IMR-90 (cell line): ENCODE data around the gene MGAT5B. TPM values are rescaled to one million over a fixed set of nuclear protein-coding genes. Genes with fewer than 3 reads are reported as not detected.

Experiments
- ATAC-seq: fragments of 200-7000 bp; cut with Tn5 transposase; 2 replicates; pipeline ENCODE4 v1.9.1; 2020; ENCODE audit warnings: low read depth, mild to moderate bottlenecking, moderate library complexity
- BruUV-seq: library from RNA; stranded (reverse); fragments of 400-500 nt; replicated peaks from 2 replicates; lab custom pipeline; 2021; lab: Mats Ljungman, UMichigan
- CTCF ChIA-PET: fragments of 300-600 bp; formaldehyde crosslinking; extraction: SDS; loops from one replicate; lab custom pipeline; 2021; ENCODE audit warnings: antibody characterized with exemption; lab: Yijun Ruan, JAX
- POLR2A ChIA-PET: fragments of 300-600 bp; sonication (Branson Sonifier 250); formaldehyde crosslinking; loops from one replicate; lab custom pipeline; 2022; ENCODE audit warnings: antibody characterized with exemption; ENCODE audit not compliant: unreplicated experiment; lab: Charles Lee
- DNase-seq: peaks from one replicate; pipeline ENCODE4 v3.0.0; 2013
- H2AFZ ChIP-seq: replicated peaks from 2 replicates; pipeline ENCODE3; 2013; ENCODE audit warnings: low read length, mild to moderate bottlenecking; ENCODE audit not compliant: poor library complexity
- H2AK5ac ChIP-seq: 2 replicates; pipeline ENCODE4 v1.6.1; 2013; ENCODE audit warnings: low read depth, low read length, inconsistent platforms
- H2AK9ac ChIP-seq: replicated peaks from 2 replicates; pipeline ENCODE3; 2013; ENCODE audit warnings: mild to moderate bottlenecking, low read depth, low read length, moderate library complexity; ENCODE audit not compliant: poor library complexity
- H2BK120ac ChIP-seq: 2 replicates; pipeline ENCODE4 v1.6.1; 2013; ENCODE audit warnings: low read depth, low read length, inconsistent platforms
- H2BK15ac ChIP-seq: 3 replicates; pipeline ENCODE4 v1.6.1; 2013; ENCODE audit warnings: low read depth, low read length, inconsistent platforms
- H2BK20ac ChIP-seq: 2 replicates; pipeline ENCODE4 v1.6.1; 2013; ENCODE audit warnings: low read depth, mild to moderate bottlenecking, inconsistent platforms, low read length, moderate library complexity
- H2BK5ac ChIP-seq: 2 replicates; pipeline ENCODE4 v1.6.1; 2013; ENCODE audit warnings: mild to moderate bottlenecking, low read depth, low read length, inconsistent platforms; ENCODE audit not compliant: poor library complexity, severe bottlenecking
- H3K14ac ChIP-seq: replicated peaks from 2 replicates; pipeline ENCODE4 v1.6.1; 2013; ENCODE audit warnings: low read depth, low read length, inconsistent platforms
- H3K18ac ChIP-seq: 2 replicates; pipeline ENCODE4 v1.6.1; 2013; ENCODE audit warnings: low read depth, low read length, control low read depth
- H3K23ac ChIP-seq: 2 replicates; pipeline ENCODE4 v1.6.1; 2013; ENCODE audit warnings: low read depth, low read length, inconsistent platforms
- H3K27ac ChIP-seq: 2 replicates; pipeline ENCODE4 v1.5.1; 2013; ENCODE audit warnings: mild to moderate bottlenecking, control low read depth, low read length; ENCODE audit not compliant: insufficient read depth
- H3K27me3 ChIP-seq: 2 replicates; pipeline ENCODE4 v1.6.1; 2013; ENCODE audit warnings: low read length; ENCODE audit not compliant: control insufficient read depth, insufficient read depth
- H3K36me3 ChIP-seq: 2 replicates; pipeline ENCODE4 v1.6.1; 2013; ENCODE audit warnings: low read length, mixed read lengths; ENCODE audit not compliant: control insufficient read depth, insufficient read depth
- H3K4ac ChIP-seq: 2 replicates; pipeline ENCODE4 v1.6.1; 2013; ENCODE audit warnings: low read depth, low read length, inconsistent platforms
- H3K4me1 ChIP-seq: 2 replicates; pipeline ENCODE4 v1.6.1; 2013; ENCODE audit warnings: low read length, mixed read lengths; ENCODE audit not compliant: control insufficient read depth, insufficient read depth
- H3K4me2 ChIP-seq: 2 replicates; pipeline ENCODE4 v1.6.1; 2013; ENCODE audit warnings: low read depth, mild to moderate bottlenecking, control low read depth, low read length, moderate library complexity
- H3K4me3 ChIP-seq: 2 replicates; pipeline ENCODE4 v1.5.1; 2013; ENCODE audit warnings: low read depth, mild to moderate bottlenecking, control low read depth, low read length, moderate library complexity; ENCODE audit not compliant: insufficient read depth
- H3K56ac ChIP-seq: 2 replicates; pipeline ENCODE4 v1.6.1; 2013; ENCODE audit warnings: low read length, inconsistent platforms; ENCODE audit not compliant: insufficient read depth; ENCODE audit errors: extremely low read depth
- H3K79me1 ChIP-seq, 2 experiments: 2 replicates each; pipeline ENCODE4 v1.6.1; 2013; ENCODE audit warnings: low read length in 2 of 2, inconsistent platforms in 1 of 2, low read depth in 1 of 2
- H3K9ac ChIP-seq: 2 replicates; pipeline ENCODE4 v1.6.1; 2013; ENCODE audit warnings: low read depth, low read length, control low read depth
- H3K9me1 ChIP-seq: 2 replicates; pipeline ENCODE4 v1.6.1; 2013; ENCODE audit warnings: low read length, inconsistent platforms; ENCODE audit not compliant: insufficient read depth
- H3K9me3 ChIP-seq: 2 replicates; pipeline ENCODE4 v1.6.1; 2013; ENCODE audit warnings: low read length; ENCODE audit not compliant: control insufficient read depth, insufficient read depth
- H4K20me1 ChIP-seq: 2 replicates; pipeline ENCODE4 v1.6.1; 2013; ENCODE audit warnings: low read length, inconsistent platforms; ENCODE audit not compliant: insufficient read depth
- H4K5ac ChIP-seq: 2 replicates; pipeline ENCODE4 v1.6.1; 2013; ENCODE audit warnings: mild to moderate bottlenecking, low read depth, low read length, control low read depth
- H4K8ac ChIP-seq, 2 experiments: 2 replicates each; pipeline ENCODE4 v1.6.1; 2013; ENCODE audit warnings: low read depth in 2 of 2, low read length in 2 of 2, control low read depth in 1 of 2, inconsistent platforms in 1 of 2
- H4K91ac ChIP-seq: 2 replicates; pipeline ENCODE4 v1.6.1; 2013; ENCODE audit warnings: low read depth, low read length, inconsistent platforms; ENCODE audit not compliant: insufficient read depth
- CHD1 ChIP-seq: IDR thresholded peaks from 2 replicates; pipeline ENCODE4 v1.6.1; 2012; ENCODE audit warnings: low read depth, low read length, improper control_type of control experiment
- MAFK ChIP-seq: IDR thresholded peaks from 2 replicates; pipeline ENCODE4 v1.6.1; 2012; ENCODE audit warnings: low read depth, low read length, improper control_type of control experiment
- MAZ ChIP-seq: IDR thresholded peaks from 2 replicates; pipeline ENCODE4 v1.6.1; 2012; ENCODE audit warnings: low read depth, mild to moderate bottlenecking, low read length, improper control_type of control experiment, moderate library complexity, borderline replicate concordance
- RFX5 ChIP-seq: IDR thresholded peaks from 2 replicates; pipeline ENCODE4 v1.8.0; 2012; ENCODE audit warnings: low read depth, mild to moderate bottlenecking, low read length, moderate library complexity
- SMC3 ChIP-seq: fragments of 150-350 bp; IDR thresholded peaks from 2 replicates; pipeline ENCODE4 v1.6.1; 2016; ENCODE audit warnings: low read depth, mild to moderate bottlenecking, antibody characterized with exemption, low read length, moderate library complexity
- WGBS, 2 experiments: methylation state at CpG; one replicate each; pipeline versions ENCODE4 v1.1.5 to v1.1.7; 2013; ENCODE audit warnings: missing lambda C conversion rate in 2 of 2; ENCODE audit not compliant: insufficient read length in 1 of 2; ENCODE audit errors: extremely low coverage in 2 of 2; 5-methylcytosine and 5-hydroxymethylcytosine counted together
- dilution Hi-C: fragments of 300-500 bp; cut with HindIII; formaldehyde crosslinking; loops from one replicate; pipeline ENCODE4 v1.14.3; 2018; ENCODE audit warnings: low sequenced_read_pairs; ENCODE audit not compliant: unreplicated experiment
- in situ Hi-C: fragments of 300-500 bp; cut with MboI; formaldehyde crosslinking; loops from 3 replicates; pipeline ENCODE4 v1.14.3; 2019; ENCODE audit warnings: low sequenced_read_pairs, inconsistent platforms, mixed read lengths
- intact Hi-C: fragments of 100-400 bp; cut with micrococcal nuclease; formaldehyde crosslinking; loops from 2 replicates; pipeline ENCODE4 v1.10.0; 2022
- polyA plus RNA-seq, 3 experiments: library from polyadenylated mRNA; depleted of rRNA; stranded (reverse); fragments of >200 nt; gene quantifications; 2 replicates each; pipeline ENCODE4 v1.2.3, GENCODE V29; 2012; ENCODE audit warnings: low replicate concordance in 1 of 3
- total RNA-seq: library from RNA; depleted of rRNA; stranded (reverse); fragments of >200 nt; gene quantifications from 2 replicates; pipeline ENCODE4 v1.2.3, GENCODE V29; 2012
- TF ChIP-seq, protein P1 (sequence below): conservative IDR thresholded peaks from 2 replicates; pipeline ENCODE4 v1.5.1; 2012; ENCODE audit warnings: mild to moderate bottlenecking, low read depth, low read length, improper control_type of control experiment

The MGAT5B gene
- total and polyA plus RNA-seq, 2 of the 4 experiments (the other 2 are of a cell fraction): 0.54 to 2.0 TPM

- ATAC-seq (no peak), DNase-seq (no peak)
- Histone ChIP-seq H3K4me3 (no peak overlapping the region), H3K4me1 (no peaks in the 10 kb centered on the region), H2BK20ac (no peak overlapping the region), H3K14ac (no peak overlapping the region), H3K27ac (no peak overlapping the region), H3K4ac (no peak overlapping the region), H3K4me2 (no peak overlapping the region), H4K8ac (no peak overlapping the region), H3K79me1 (no peaks in the 10 kb centered on the region), H3K9me1 (no peaks in the 10 kb centered on the region), H2BK120ac (no peak overlapping the region), H3K36me3 (no peaks in the 10 kb centered on the region), H2AK9ac (no peak overlapping the region), H2BK15ac (no peak overlapping the region), H4K20me1 (no peaks in the 10 kb centered on the region), H2AFZ (no peak overlapping the region), H3K27me3 (peaks cover 38% of the 10 kb centered on the region), H2AK5ac (no peak overlapping the region), H3K18ac (no peak overlapping the region), H3K56ac (no peak overlapping the region), H4K5ac (no peak overlapping the region), H3K9me3 (no peaks in the 10 kb centered on the region), H4K91ac (no peak overlapping the region), H3K9ac (no peak overlapping the region), H2BK5ac (no peak overlapping the region), H3K23ac (no peak overlapping the region)
- TF ChIP-seq SMC3: no peak
- no peak for TF ChIP-seq MAZ
- TF ChIP-seq, protein P1, sequence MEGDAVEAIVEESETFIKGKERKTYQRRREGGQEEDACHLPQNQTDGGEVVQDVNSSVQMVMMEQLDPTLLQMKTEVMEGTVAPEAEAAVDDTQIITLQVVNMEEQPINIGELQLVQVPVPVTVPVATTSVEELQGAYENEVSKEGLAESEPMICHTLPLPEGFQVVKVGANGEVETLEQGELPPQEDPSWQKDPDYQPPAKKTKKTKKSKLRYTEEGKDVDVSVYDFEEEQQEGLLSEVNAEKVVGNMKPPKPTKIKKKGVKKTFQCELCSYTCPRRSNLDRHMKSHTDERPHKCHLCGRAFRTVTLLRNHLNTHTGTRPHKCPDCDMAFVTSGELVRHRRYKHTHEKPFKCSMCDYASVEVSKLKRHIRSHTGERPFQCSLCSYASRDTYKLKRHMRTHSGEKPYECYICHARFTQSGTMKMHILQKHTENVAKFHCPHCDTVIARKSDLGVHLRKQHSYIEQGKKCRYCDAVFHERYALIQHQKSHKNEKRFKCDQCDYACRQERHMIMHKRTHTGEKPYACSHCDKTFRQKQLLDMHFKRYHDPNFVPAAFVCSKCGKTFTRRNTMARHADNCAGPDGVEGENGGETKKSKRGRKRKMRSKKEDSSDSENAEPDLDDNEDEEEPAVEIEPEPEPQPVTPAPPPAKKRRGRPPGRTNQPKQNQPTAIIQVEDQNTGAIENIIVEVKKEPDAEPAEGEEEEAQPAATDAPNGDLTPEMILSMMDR: no peak
- TF ChIP-seq MAFK: no peak
- no peak for TF ChIP-seq RFX5
- TF ChIP-seq CHD1: no peak
- 53% methylated on average over 6 of the region's 13 CpGs; no CpG with 5 or more reads in 1 of the 2 experiments for WGBS, 2 experiments
- dilution Hi-C loops (no loop called here), intact Hi-C loops (no loop called here), in situ Hi-C loops (no loop called here)
- CTCF ChIA-PET: no interaction called here
- no TSS peak for BruUV-seq
- POLR2A ChIA-PET: no interaction called here
These were observed 52.3 kb downstream of the MGAT5B start for GRCh38 chr17:76920364-76921139.
